ENCODE measurements around the gene SND1.

DNA sequence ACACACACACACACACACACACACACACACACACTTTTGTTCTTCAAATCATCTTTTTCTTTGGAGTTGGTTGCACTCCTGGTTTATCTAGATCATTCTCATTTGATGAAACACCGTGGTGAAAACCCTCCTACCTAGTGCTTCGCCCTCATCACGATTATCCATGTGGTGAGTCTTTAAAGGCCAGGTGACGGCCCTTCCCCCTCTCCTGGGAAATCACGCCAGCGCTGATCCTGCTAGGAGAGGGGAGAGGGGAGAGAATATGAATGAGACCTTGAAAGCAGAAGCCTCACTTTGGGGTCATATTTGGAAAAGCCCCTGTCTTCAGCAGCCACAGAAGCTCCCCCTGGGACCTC, 483.1 kb downstream of the SND1 start:
- no peak for TF ChIP-seq EZH2 (IDR thresholded peaks at IDR 0.05; ENCODE audit: borderline replicate concordance, insufficient read depth, low read depth, low read length, poor library complexity, severe bottlenecking)
- TF ChIP-seq CTCF (IDR thresholded peaks at IDR 0.05) = no peak

All from B cell (primary cell).